Activated T-cell treated with anti-CD3 and anti-CD28 coated beads, Interleukin-2, amount 50 U/mL, for 72 hours (primary cell): Measurements from ENCODE around the gene EDRF1. TPM values are rescaled to one million over a fixed set of nuclear protein-coding genes. Genes with fewer than 3 reads are reported as not detected.

Experiments used
- ATAC-seq, 2 donors: fragments of 150-1000 bp; cut with Tn5 transposase; replicated peaks in 1 of 2; 2 replicates each; pipeline ENCODE4 v1.10.0; 2021; ENCODE audit warnings: moderate library complexity in 2 of 2, mild to moderate bottlenecking in 1 of 2
- DNase-seq, 2 donors: peaks; one replicate each; pipeline ENCODE4 v3.0.0; 2021 to 2022; ENCODE audit warnings: mixed read lengths in 1 of 2
- H3K27ac Mint-ChIP-seq: one replicate; pipeline ENCODE4 v1.8.0; 2022; ENCODE audit warnings: mild to moderate bottlenecking, moderate library complexity, mixed read lengths
- H3K27me3 Mint-ChIP-seq: one replicate; pipeline ENCODE4 v1.8.0; 2022; ENCODE audit warnings: low read depth, mixed read lengths
- H3K36me3 Mint-ChIP-seq, 2 donors: one replicate each; pipeline ENCODE4 v1.8.0; 2022; ENCODE audit warnings: mixed read lengths in 2 of 2, mild to moderate bottlenecking in 1 of 2; ENCODE audit not compliant: insufficient read depth in 2 of 2
- H3K4me1 Mint-ChIP-seq: one replicate; pipeline ENCODE4 v1.8.0; 2022; ENCODE audit warnings: low read depth, mixed read lengths
- H3K4me3 Mint-ChIP-seq, 2 donors: one replicate each; pipeline ENCODE4 v1.8.0; 2022; ENCODE audit warnings: mild to moderate bottlenecking in 2 of 2, mixed read lengths in 2 of 2, moderate library complexity in 2 of 2
- H3K9me3 Mint-ChIP-seq, 2 donors: one replicate each; pipeline ENCODE4 v1.8.0; 2022; ENCODE audit warnings: mixed read lengths in 2 of 2
- total RNA-seq, 2 donors: library from RNA; stranded (reverse); gene quantifications; one replicate each; pipeline ENCODE4 v1.2.3, GENCODE V29; 2022

EDRF1 gene
- total RNA-seq, 2 donors from 2014 or later = 25.1 to 26.3 TPM

DNA sequence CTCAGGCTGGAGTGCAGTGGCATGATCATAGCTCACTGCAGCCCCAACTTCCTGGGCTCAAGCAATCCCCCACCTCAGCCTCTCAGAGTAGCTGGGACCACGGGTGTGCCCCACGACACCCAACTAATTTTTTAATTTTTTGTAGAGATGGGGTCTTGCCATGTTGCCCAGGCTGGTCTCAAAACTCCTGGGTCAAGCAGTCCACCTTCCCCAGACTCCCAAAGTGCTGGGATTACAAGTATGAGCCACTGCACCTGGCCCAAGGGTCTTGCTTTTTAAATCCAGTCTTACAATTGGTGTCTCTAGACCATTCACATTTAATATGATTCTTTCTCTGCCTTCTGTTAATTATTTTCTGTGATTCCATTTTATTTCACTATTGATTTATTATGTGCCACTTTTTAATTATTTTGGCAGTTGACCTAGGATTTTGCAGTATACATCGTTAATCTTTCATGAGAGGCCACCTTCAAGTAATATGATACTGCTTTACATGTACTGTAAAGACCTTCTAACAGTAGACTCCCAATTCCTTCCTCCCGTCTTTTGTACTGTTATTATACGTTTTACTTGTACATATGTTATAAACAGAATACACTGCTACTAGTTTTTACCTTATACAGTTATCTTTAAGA, 37.5 kb downstream of the EDRF1 start:
- Mint-ChIP-seq H3K4me1 (peaks cover 10% of the 10 kb centered on the region), H3K27ac (no peak overlapping the region), H3K27me3 (no peaks in the 10 kb centered on the region), H3K36me3 (peaks cover 9 to 35% of the 10 kb centered on the region in 2 donors), H3K9me3 (no peaks in the 10 kb centered on the region), H3K4me3 (no peak overlapping the region)
- ATAC-seq (no peak), DNase-seq (no peak)

DNA sequence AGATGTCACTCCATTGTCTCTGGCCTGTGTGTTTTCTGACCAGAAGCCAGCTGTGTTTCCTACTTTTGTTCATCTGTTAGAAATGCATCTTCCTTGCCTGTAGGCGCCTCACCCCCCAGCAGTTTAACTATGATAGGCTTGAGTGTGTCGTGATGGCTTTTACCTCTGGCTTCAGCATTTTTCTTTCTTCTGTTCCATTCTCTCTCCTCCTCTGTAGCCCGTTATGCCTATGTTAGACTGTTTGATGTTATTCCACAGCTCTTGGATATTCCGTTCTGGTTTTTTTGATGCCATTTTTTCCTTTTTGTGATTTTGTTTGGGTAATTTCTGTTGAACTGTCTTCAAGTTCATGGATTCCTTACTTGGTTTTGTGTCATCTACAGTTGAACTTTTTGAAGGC, 38.2 kb downstream of the EDRF1 start:
- peaks cover 10% of the 10 kb centered on the region for H3K4me1 Mint-ChIP-seq
- ATAC-seq (no peak), DNase-seq (no peak)
- H3K9me3 Mint-ChIP-seq = no peaks in the 10 kb centered on the region
- H3K4me3 Mint-ChIP-seq = no peak overlapping the region
- no peak overlapping the region for H3K27ac Mint-ChIP-seq
- no peaks in the 10 kb centered on the region for H3K27me3 Mint-ChIP-seq
- peaks cover 10 to 39% of the 10 kb centered on the region in 2 donors for H3K36me3 Mint-ChIP-seq

DNA sequence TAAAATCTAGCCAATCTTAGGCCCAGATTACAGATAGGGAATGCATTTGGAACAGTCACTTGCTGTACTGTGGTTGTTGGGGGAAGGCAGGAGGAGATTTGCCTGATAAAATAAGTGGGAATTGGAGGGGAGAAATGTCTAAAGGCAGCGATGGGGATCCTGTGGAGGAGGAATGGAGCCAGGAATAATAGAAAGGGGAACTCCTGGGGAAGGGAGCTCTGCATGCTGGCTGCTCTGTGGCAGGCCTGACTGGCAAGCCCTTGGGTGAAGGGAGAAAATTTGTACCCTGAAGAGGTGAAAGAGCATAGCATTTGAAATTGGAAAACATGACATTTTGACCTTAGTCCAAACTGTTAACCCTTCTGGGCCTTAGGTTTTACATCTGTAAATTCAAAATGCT, 42.5 kb downstream of the EDRF1 start:
- Mint-ChIP-seq H3K4me3 (no peak overlapping the region), H3K27ac (no peak overlapping the region), H3K27me3 (no peaks in the 10 kb centered on the region), H3K36me3 (peaks cover 11 to 46% of the 10 kb centered on the region in 2 donors), H3K9me3 (no peaks in the 10 kb centered on the region), H3K4me1 (no peaks in the 10 kb centered on the region)
- no peak for DNase-seq
- no peak for ATAC-seq

DNA sequence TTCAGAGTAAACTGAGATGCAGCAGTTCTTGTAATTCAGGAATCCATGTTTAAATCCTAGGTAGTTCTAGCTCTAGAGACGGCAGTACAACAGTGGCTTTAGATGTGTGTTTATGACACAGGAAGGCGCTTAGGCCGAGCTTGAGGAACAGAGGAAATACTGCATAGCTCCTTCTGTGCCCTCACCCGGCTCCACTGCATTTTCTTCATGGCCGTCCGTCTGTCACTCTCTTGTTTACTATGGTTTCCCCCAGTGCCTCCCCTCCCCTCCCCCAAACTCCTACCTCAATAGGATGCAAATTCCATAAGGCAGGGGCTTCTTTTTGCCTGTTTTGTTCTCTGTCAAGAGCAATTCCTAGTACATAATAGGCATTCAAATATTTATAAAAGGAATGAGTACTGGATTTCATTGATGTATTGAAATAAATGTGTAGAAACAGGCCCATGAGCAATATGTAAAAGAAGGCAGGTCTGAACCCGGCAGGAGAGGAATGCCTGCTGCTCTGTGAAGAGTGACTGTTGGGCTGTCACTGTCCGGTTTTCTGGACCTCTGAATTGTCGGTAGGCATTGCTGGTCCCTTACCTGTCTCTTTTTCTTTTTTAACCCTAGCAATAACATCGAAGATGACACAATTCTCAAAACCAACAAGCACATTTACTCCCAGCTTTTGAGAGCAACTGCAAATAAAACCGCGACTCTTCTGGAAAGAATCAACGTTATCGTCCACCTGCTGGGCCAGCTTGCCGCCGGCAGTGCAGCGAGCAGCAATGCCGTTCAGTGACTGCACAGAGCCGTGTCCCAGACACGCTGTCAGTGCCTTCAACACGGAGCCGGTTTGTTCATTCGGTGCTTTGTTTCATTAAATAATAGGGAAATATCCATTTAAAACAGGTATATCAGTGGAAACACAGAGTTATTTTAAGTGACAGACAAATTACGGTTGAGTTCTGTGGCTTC, 43.5 kb downstream of the EDRF1 start:
- Mint-ChIP-seq H3K36me3 (peaks cover 9 to 39% of the 10 kb centered on the region in 2 donors), H3K4me3 (no peak overlapping the region), H3K27ac (no peak overlapping the region), H3K27me3 (no peaks in the 10 kb centered on the region), H3K4me1 (no peaks in the 10 kb centered on the region), H3K9me3 (no peaks in the 10 kb centered on the region)
- DNase-seq = no peak
- ATAC-seq = no peak

DNA sequence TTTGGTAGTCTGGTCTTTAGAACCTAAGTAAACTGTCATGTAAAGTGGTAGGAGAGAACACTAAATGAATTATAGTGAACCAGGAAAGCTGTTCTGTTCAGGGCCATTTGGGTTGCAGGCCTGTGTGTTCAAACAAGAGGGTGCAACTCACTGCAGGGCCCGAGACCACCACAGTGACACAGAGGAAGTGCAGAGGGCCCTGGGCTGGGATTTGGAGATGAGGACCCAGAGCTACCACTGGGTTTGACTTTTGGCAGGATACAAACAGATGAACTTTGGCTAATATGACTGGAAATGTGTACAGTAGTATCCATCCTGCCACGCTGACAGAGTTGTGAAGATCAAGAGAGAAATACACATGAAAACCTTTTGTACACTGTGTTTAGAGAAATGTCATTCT, 46.3 kb downstream of the EDRF1 start:
- H3K4me3 Mint-ChIP-seq = no peak overlapping the region
- DNase-seq (no peak), ATAC-seq (no peak)
- H3K4me1 Mint-ChIP-seq = no peaks in the 10 kb centered on the region
- H3K27ac Mint-ChIP-seq = no peak overlapping the region
- H3K27me3 Mint-ChIP-seq = no peaks in the 10 kb centered on the region
- no peaks in the 10 kb centered on the region for H3K9me3 Mint-ChIP-seq
- H3K36me3 Mint-ChIP-seq = peaks cover 5 to 34% of the 10 kb centered on the region in 2 donors

DNA sequence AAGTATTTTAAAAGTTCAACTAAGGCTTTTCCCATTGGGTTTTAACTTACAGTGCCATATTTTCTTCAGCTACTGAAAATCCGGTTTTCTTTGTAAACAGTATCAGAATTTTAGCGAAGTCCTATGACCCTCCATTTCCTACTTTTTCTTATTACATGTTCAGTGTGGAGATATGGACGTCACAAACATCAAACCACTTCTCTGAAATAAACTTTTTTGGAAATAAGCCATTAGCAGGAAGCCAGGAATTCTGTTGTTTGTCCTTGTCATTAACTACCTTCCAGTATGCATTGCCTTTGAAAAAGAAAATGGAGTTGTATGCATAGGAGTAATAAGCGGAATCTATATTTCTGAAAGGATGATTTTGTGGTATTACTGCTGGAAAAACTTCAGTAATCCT, 47.0 kb downstream of the EDRF1 start:
- ATAC-seq = no peak
- DNase-seq = no peak
- H3K27me3 Mint-ChIP-seq = no peaks in the 10 kb centered on the region
- H3K27ac Mint-ChIP-seq = no peak overlapping the region
- no peaks in the 10 kb centered on the region for H3K9me3 Mint-ChIP-seq
- H3K36me3 Mint-ChIP-seq = peaks cover 5 to 29% of the 10 kb centered on the region in 2 donors
- H3K4me3 Mint-ChIP-seq = no peak overlapping the region
- H3K4me1 Mint-ChIP-seq = no peaks in the 10 kb centered on the region

DNA sequence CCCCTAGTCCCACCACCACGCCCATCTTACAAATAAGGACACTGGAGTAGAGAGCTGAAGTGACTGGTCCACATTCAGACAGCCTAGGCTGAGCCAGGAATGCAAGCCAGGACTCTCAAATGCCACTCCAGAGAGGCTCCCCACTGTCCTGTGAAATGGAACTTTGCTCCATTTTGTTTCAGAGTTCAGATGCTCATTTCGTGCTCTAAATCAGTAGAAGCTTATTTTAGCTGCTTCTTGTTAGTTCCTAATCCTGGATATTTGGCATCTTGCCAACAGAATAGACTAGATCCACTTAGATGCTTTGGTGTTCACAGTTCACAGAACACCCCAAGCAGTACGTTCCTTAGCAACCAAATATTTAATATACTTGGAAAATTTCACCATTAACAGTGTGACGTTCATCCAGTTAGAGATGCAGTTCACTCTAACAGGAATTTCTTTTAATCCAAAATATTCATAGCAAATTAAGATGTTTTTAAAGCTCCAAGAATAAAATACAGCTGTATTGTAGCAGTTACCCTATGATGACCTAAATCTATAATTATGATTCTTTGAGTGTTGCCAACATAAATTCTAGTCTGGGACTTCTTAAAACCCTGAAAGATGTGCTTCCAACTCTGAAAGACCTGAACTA, 48.8 kb downstream of the EDRF1 start:
- no peaks in the 10 kb centered on the region for H3K4me1 Mint-ChIP-seq
- ATAC-seq = no peak
- H3K9me3 Mint-ChIP-seq = no peaks in the 10 kb centered on the region
- H3K4me3 Mint-ChIP-seq = no peak overlapping the region
- H3K36me3 Mint-ChIP-seq = peaks cover 2 to 17% of the 10 kb centered on the region in 2 donors
- H3K27ac Mint-ChIP-seq = no peak overlapping the region
- no peaks in the 10 kb centered on the region for H3K27me3 Mint-ChIP-seq
- no peak for DNase-seq

DNA sequence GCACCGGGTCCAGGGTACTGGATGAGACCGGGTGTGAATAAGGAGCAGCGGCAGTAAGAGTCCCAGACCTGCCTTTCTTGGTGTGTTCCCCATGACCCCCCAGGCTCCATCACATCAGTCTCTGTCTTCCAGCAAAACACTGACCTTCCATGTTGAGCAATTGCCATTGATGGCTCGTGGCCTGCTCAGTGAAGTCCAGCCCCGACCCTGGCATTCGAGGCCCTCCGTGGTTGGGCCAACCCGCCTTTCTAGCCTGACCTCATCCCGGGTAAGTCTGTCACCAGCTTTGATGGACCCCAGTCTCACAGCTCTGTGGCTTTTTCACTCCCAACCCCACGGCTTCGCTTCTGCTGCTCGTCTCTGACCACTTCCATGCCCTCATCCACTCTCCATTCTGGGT, 49.7 kb downstream of the EDRF1 start:
- ATAC-seq = no peak
- no peaks in the 10 kb centered on the region for H3K9me3 Mint-ChIP-seq
- no peak overlapping the region for H3K4me3 Mint-ChIP-seq
- H3K4me1 Mint-ChIP-seq = no peaks in the 10 kb centered on the region
- no peak overlapping the region for H3K27ac Mint-ChIP-seq
- H3K36me3 Mint-ChIP-seq = peaks cover under 1 to 14% of the 10 kb centered on the region in 2 donors
- peaks cover 2% of the 10 kb centered on the region for H3K27me3 Mint-ChIP-seq
- DNase-seq = no peak

DNA sequence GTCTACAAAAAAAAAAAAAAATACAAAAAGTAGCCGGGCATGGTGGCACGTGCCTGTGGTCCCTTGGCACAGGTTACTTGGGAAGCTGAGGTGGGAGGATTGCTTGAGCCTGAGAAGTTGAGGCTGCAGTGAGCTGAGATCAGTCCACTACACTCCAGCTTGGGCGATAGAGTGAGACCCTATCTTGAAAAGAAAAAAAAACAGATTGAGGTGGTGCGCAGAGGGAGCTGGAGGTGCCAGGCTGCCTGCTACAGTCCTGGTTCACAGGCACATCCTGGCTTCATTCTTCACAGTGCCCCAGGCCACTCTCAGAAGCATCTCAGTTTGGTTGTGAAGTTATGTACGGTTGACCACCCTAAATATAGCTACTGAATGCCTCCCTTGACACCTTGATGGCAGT, 51.3 kb downstream of the EDRF1 start:
- DNase-seq = no peak
- no peaks in the 10 kb centered on the region for H3K4me1 Mint-ChIP-seq
- ATAC-seq = no peak
- no peak overlapping the region for H3K4me3 Mint-ChIP-seq
- no peaks in the 10 kb centered on the region for H3K9me3 Mint-ChIP-seq
- peaks cover 0 to 6% of the 10 kb centered on the region in 2 donors for H3K36me3 Mint-ChIP-seq
- peaks cover 7% of the 10 kb centered on the region for H3K27me3 Mint-ChIP-seq
- no peak overlapping the region for H3K27ac Mint-ChIP-seq

DNA sequence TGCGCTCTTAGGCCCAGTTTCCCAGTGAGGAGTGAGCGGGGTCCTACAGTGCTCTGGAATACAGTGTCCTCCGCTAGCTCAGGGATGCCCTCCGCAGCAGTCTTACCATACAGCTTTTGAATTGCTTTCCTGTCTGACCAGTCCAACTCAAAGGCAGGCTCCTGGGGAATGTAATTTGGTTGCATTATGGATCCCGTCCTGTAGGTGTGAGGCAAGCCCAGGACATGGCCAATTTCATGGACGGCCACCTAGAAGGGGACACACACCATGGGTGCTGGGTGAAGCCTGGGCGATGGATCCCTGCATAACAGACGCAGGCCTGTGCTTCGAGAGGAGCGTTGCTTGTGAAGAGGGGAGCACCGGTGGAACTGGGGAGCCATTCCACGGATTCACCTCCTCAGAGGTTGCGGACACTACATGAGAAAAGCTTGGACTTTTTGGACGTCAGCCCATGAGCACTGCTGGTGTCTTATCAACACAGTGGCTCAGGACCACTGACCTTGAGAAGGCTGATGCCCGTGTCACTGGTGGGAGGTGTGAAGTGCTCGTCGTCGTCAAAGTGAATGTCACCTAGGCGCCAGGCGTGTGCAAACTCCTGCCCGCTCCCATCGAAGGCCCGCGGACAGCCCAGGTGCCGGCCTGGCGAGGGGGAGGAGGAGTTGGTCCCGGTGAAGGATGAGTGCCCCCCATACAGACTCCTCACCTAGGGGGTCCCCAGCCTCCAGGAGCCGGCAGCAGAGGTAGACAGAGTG, 52.8 kb downstream of the EDRF1 start:
- Mint-ChIP-seq H3K27ac (no peak overlapping the region), H3K27me3 (peaks cover 8% of the 10 kb centered on the region)

DNA sequence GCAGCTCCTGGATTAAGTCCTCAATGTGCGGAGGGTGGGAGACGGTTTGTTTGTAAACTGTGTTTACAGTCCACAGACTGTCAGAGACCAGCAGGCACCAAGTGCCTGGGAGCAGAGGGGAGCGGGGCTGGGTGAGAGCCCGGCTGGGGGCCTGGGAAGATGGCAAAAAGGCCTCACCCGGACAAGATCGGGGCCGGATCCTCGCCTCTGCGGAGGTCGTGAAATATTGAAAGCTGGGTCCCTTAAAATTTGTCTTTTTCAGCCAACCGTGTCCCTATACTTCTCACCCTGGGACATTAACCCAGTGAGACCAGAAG, 53.3 kb downstream of the EDRF1 start:
- Mint-ChIP-seq H3K4me3 (no peak overlapping the region), H3K4me1 (no peaks in the 10 kb centered on the region), H3K9me3 (no peaks in the 10 kb centered on the region), H3K27ac (no peak overlapping the region), H3K27me3 (peaks cover 13% of the 10 kb centered on the region), H3K36me3 (peaks cover 0 to 1% of the 10 kb centered on the region in 2 donors)
- ATAC-seq = no peak
- DNase-seq = no peak

More for the DNA sequence above, 52.8 kb downstream of the EDRF1 start:
- ATAC-seq (no peak), DNase-seq (no peak)
- H3K36me3 Mint-ChIP-seq = peaks cover 0 to 1% of the 10 kb centered on the region in 2 donors
- H3K4me3 Mint-ChIP-seq = no peak overlapping the region
- H3K4me1 Mint-ChIP-seq = no peaks in the 10 kb centered on the region
- no peaks in the 10 kb centered on the region for H3K9me3 Mint-ChIP-seq

DNA sequence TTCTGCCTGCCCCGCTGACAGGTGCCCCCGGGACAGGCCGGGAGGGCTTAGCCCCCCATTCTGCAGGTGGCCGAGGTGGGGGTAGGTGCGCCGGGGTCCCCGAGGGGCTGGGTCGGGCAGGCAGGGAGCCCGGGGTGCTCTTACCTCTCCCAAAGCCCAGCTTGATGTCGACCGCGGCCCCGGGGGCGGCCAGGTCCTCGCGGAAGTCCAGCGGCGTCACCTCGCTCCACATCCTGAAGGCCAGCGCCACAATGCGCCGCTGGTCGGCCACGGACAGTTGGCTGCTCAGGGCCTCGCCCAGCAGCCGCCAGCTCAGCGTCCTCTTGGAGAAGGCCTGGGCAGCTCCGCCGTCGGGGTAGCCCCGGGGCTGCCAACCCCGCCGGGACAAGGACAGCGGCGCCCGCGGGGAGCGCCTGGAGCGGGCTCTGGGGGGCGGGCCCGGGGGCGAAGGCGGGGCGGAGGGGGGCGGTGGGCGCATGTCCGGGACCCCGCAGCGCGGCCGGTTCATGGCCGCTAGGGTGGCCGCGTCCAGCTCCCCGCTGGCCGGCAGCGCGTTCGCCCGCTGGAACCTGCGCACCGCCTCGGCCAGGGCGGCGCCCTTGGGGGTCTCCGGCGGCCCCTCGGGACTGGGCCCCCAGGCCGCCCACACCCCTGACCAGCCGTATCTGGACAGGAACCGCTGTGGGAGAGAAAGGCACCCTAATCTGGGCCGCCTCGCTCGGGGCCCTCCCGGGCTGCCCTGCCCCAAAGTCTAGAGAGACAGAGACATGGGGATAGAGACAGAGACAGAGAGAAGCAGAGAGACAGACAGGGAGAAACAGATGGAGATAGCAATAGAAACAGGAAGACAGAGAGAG, 54.4 kb downstream of the EDRF1 start:
- ATAC-seq = no peak
- no peak overlapping the region for H3K4me3 Mint-ChIP-seq
- DNase-seq = no peak
- H3K27ac Mint-ChIP-seq = no peak overlapping the region
- H3K9me3 Mint-ChIP-seq = no peaks in the 10 kb centered on the region
- H3K27me3 Mint-ChIP-seq = peaks cover 15% of the 10 kb centered on the region
- peaks cover 0 to 1% of the 10 kb centered on the region in 2 donors for H3K36me3 Mint-ChIP-seq
- no peaks in the 10 kb centered on the region for H3K4me1 Mint-ChIP-seq
